PC-3 (cell line): ENCODE measurements around the gene NEDD4L.

Experiments used
- EZH2 ChIP-seq: fragments of 300-600 bp; sonication (generic); IDR thresholded peaks from one replicate; pipeline ENCODE4 v1.6.1; 2017; ENCODE audit warnings: antibody characterized with exemption, mild to moderate bottlenecking, low read length; ENCODE audit not compliant: unreplicated experiment
- EZH2phosphoT487 ChIP-seq: fragments of 300-600 bp; sonication (generic); IDR thresholded peaks from 2 replicates; pipeline ENCODE4 v1.6.1; 2018; ENCODE audit warnings: mild to moderate bottlenecking, antibody characterized with exemption, low read length, borderline replicate concordance
- TF ChIP-seq, protein P1 (sequence below): fragments of 300-600 bp; sonication (generic); conservative IDR thresholded peaks from 2 replicates; pipeline ENCODE4 v1.5.1; 2017; ENCODE audit warnings: antibody characterized with exemption, low read depth, mild to moderate bottlenecking, low read length

DNA sequence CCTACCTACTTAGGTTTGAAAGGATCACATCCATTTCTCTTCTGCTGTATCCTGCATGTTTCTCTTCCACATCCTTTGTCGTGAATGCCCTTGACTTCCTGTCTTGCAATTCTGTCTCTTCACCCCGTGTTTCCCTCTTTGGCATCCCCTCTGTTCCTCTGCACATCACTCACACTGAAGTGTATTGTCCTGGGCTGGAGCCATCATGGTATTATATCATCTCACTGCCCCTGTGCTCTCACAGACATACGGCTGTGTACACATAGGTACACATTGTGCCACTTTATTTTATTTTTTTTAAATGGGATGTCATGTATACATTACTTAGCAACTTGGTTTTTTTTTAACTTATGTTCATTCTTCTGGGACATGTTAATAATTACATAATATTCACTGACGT is 293.3 kb downstream of the NEDD4L start:
- TF ChIP-seq EZH2 (no peak), EZH2phosphoT487 (no peak)
- TF ChIP-seq, protein P1, sequence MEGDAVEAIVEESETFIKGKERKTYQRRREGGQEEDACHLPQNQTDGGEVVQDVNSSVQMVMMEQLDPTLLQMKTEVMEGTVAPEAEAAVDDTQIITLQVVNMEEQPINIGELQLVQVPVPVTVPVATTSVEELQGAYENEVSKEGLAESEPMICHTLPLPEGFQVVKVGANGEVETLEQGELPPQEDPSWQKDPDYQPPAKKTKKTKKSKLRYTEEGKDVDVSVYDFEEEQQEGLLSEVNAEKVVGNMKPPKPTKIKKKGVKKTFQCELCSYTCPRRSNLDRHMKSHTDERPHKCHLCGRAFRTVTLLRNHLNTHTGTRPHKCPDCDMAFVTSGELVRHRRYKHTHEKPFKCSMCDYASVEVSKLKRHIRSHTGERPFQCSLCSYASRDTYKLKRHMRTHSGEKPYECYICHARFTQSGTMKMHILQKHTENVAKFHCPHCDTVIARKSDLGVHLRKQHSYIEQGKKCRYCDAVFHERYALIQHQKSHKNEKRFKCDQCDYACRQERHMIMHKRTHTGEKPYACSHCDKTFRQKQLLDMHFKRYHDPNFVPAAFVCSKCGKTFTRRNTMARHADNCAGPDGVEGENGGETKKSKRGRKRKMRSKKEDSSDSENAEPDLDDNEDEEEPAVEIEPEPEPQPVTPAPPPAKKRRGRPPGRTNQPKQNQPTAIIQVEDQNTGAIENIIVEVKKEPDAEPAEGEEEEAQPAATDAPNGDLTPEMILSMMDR, result no peak
